Trophoblast cell (in vitro differentiated cells and primary cell): Measurements from ENCODE around the gene CLASRP.
A peak's percentile ranks its signal among the peaks of the same experiment; 100 is the strongest.

Source experiments
- DNase-seq, 2 donors: peaks; one replicate each; pipeline ENCODE4 v3.0.0-alpha.2; 2016
- H2AFZ ChIP-seq: 2 replicates; pipeline ENCODE4 v1.6.1; 2013; ENCODE audit warnings: low read length, moderate library complexity, mild to moderate bottlenecking; ENCODE audit not compliant: insufficient read depth, poor library complexity
- H2AK5ac ChIP-seq: 2 replicates; pipeline ENCODE4 v1.6.1; 2013; ENCODE audit warnings: mild to moderate bottlenecking, low read length
- H2BK120ac ChIP-seq: 2 replicates; pipeline ENCODE4 v1.6.1; 2013; ENCODE audit warnings: low read length, mild to moderate bottlenecking, moderate library complexity; ENCODE audit not compliant: insufficient read depth, poor library complexity
- H2BK12ac ChIP-seq: 2 replicates; pipeline ENCODE4 v1.6.1; 2013; ENCODE audit warnings: mild to moderate bottlenecking, low read length, moderate library complexity
- H2BK5ac ChIP-seq: 2 replicates; pipeline ENCODE4 v1.6.1; 2013; ENCODE audit warnings: low read length, low read depth, moderate library complexity, mild to moderate bottlenecking; ENCODE audit not compliant: poor library complexity
- H3K14ac ChIP-seq: 2 replicates; pipeline ENCODE4 v1.6.1; 2013; ENCODE audit warnings: mild to moderate bottlenecking, low read length
- H3K18ac ChIP-seq: 2 replicates; pipeline ENCODE4 v1.6.1; 2013; ENCODE audit warnings: mild to moderate bottlenecking, low read length
- H3K23ac ChIP-seq: 2 replicates; pipeline ENCODE4 v1.6.1; 2013; ENCODE audit warnings: low read length
- H3K27ac ChIP-seq: 2 replicates; pipeline ENCODE4 v1.5.1; 2013; ENCODE audit warnings: low read depth, mild to moderate bottlenecking, inconsistent platforms, low read length, moderate library complexity
- H3K27me3 ChIP-seq: 2 replicates; pipeline ENCODE4 v1.6.1; 2013; ENCODE audit warnings: inconsistent platforms, mild to moderate bottlenecking, low read length, moderate library complexity; ENCODE audit not compliant: insufficient read depth
- H3K36me3 ChIP-seq, 2 experiments: 1 replicate in 1 of 2; 2 replicates in 1 of 2; pipeline ENCODE4 v1.6.1; 2013; ENCODE audit warnings: low read length in 2 of 2, mild to moderate bottlenecking in 2 of 2, moderate library complexity in 1 of 2; ENCODE audit not compliant: insufficient read depth in 2 of 2, control insufficient read depth in 1 of 2
- H3K4ac ChIP-seq: 2 replicates; pipeline ENCODE4 v1.6.1; 2013; ENCODE audit warnings: low read depth, mild to moderate bottlenecking, low read length, moderate library complexity
- H3K4me1 ChIP-seq, 2 experiments: 1 replicate in 1 of 2; 2 replicates in 1 of 2; pipeline ENCODE4 v1.6.1; 2013; ENCODE audit warnings: low read length in 2 of 2, mild to moderate bottlenecking in 2 of 2, moderate library complexity in 1 of 2; ENCODE audit not compliant: insufficient read depth in 2 of 2, control insufficient read depth in 1 of 2
- H3K4me2 ChIP-seq: 2 replicates; pipeline ENCODE4 v1.6.1; 2013; ENCODE audit warnings: inconsistent platforms, mild to moderate bottlenecking, low read length, moderate library complexity
- H3K4me3 ChIP-seq: 2 replicates; pipeline ENCODE4 v1.5.1; 2013; ENCODE audit warnings: mild to moderate bottlenecking, low read depth, low read length, inconsistent platforms
- H3K79me1 ChIP-seq: one replicate; pipeline ENCODE4 v1.6.1; 2013; ENCODE audit warnings: low read length
- H3K79me2 ChIP-seq: 2 replicates; pipeline ENCODE4 v1.6.1; 2013; ENCODE audit warnings: low read length, mild to moderate bottlenecking; ENCODE audit not compliant: control insufficient read depth, insufficient read depth, poor library complexity
- H3K9ac ChIP-seq: 2 replicates; pipeline ENCODE4 v1.6.1; 2013; ENCODE audit warnings: mild to moderate bottlenecking, low read length
- H3K9me3 ChIP-seq: 2 replicates; pipeline ENCODE4 v1.6.1; 2013; ENCODE audit warnings: low read depth, mild to moderate bottlenecking, control low read depth, inconsistent platforms, low read length; ENCODE audit not compliant: insufficient read depth
- H4K12ac ChIP-seq: 2 replicates; pipeline ENCODE4 v1.6.1; 2013; ENCODE audit warnings: low read depth, mild to moderate bottlenecking, low read length, moderate library complexity
- H4K8ac ChIP-seq: 2 replicates; pipeline ENCODE4 v1.6.1; 2013; ENCODE audit warnings: low read depth, mild to moderate bottlenecking, low read length, moderate library complexity
- H4K91ac ChIP-seq: one replicate; pipeline ENCODE4 v1.6.1; 2013; ENCODE audit warnings: low read depth, mild to moderate bottlenecking, low read length, moderate library complexity
- WGBS: extraction: QIAGEN DNeasy Blood & Tissue Kit; methylation state at CpG from one replicate; pipeline ENCODE4 v1.1.7; 2013; ENCODE audit warnings: missing lambda C conversion rate; ENCODE audit not compliant: insufficient read length, insufficient coverage; ENCODE audit errors: extremely low coverage; 5-methylcytosine and 5-hydroxymethylcytosine counted together

The CLASRP gene

DNA sequence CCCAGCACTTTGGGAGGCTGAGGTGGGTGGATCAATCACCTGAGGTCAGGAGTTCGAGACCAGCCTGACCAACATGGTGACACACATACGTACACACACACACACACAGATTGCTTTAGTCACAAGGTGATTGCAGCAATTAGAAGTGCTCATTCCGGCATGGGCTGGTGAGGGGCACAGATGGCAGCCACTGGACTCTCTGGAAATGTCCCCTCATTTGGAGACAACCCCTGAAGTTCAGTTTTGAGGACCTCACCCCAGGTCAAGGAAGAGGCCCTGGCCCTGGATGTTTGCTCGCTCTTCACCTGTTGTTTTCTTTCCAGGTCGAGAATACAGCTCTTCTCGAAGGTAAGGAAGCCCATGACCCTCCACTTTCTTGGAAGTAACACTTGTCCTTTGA, 31.4 kb downstream of the CLASRP start:
- no CpG with 5 or more reads among the region's 6 CpGs for WGBS

DNA sequence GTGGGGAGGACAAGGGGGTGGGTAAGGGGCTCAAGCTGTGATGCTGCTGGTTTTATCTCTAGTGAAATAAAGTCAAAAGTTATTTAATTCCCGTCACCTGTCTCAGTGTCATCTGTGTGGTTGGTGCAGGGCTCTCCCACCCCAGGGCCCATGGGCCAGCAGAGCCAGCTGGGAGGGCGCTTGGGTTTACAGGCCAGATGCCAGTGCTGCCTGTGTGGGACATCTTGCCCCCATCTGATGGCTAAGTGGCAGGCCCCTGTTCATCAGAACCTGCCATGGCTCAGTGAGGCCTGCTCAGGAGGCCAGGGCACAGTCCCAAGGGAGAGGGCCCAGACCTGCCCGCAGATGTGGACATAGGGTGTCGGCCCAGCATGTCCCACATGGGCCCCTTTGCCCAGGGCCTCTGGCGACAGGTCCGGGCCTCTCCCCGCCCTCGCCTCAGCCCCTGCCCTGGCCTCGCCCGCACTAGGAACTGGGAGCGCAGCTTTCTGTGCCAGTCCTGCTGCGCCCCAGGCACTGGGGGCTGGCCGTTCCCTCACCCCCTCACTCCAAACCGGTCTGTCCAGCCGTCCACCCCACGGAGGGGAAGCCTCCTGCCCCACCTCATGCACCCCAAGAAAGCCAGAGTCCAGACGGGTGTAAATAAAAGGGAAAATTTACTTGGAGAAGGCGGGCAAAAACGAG, 32.2 kb downstream of the CLASRP start:
- H3K4me2 ChIP-seq: no peak overlapping the region
- no CpG with 5 or more reads among the region's 19 CpGs for WGBS

More for the DNA sequence above, 31.4 kb downstream of the CLASRP start:
- Histone ChIP-seq H3K4me1 (peaks cover 0 to 3% of the 10 kb centered on the region in 2 experiments), H3K23ac (no peak overlapping the region), H3K18ac (no peak overlapping the region), H2AK5ac (no peak overlapping the region), H4K91ac (no peak overlapping the region), H4K12ac (no peak overlapping the region), H2BK120ac (no peak overlapping the region), H2AFZ (no peak overlapping the region), H3K9me3 (no peaks in the 10 kb centered on the region), H3K4me3 (no peak overlapping the region), H3K14ac (no peak overlapping the region), H4K8ac (no peak overlapping the region), H2BK12ac (no peak overlapping the region), H3K79me1 (no peaks in the 10 kb centered on the region), H3K4ac (no peak overlapping the region), H3K27me3 (no peaks in the 10 kb centered on the region), H2BK5ac (no peak overlapping the region), H3K79me2 (no peaks in the 10 kb centered on the region), H3K36me3 (peaks cover 59 to 62% of the 10 kb centered on the region in 2 experiments), H3K27ac (no peak overlapping the region), H3K4me2 (no peak overlapping the region), H3K9ac (no peak overlapping the region)
- DNase-seq: no peak

DNA sequence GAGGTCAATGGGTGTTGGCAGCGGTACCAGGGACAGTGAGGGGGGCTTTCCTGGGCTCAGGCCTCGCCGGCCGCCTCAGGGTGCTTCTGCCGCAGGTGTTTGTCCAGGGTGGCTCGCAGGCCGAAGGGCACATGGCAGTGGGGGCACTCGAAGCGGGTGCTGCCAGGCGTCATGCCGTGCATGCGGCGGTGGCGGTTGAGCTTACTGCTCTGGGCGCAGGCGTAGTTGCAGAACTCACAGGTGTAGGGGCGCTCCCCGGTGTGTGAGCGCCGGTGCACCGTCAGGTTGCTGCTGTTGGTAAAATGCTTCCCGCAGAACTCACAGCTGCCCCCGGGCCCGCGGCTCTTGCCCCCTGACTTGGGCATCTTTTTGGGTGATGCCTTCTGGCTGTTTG, 32.7 kb downstream of the CLASRP start:
- H3K27ac ChIP-seq: no peak overlapping the region
- H4K8ac ChIP-seq: no peak overlapping the region
- H3K4me3 ChIP-seq: peak overlapping the region; percentile 27
- no CpG with 5 or more reads among the region's 25 CpGs for WGBS
- H3K4me1 ChIP-seq: peaks cover 6 to 8% of the 10 kb centered on the region in 2 experiments
- H3K9me3 ChIP-seq: no peaks in the 10 kb centered on the region
- H3K18ac ChIP-seq: no peak overlapping the region
- no peak overlapping the region for H3K4me2 ChIP-seq
- H3K14ac ChIP-seq: no peak overlapping the region
- H3K79me2 ChIP-seq: no peaks in the 10 kb centered on the region
- H3K79me1 ChIP-seq: no peaks in the 10 kb centered on the region
- no peak overlapping the region for H3K9ac ChIP-seq
- no peak overlapping the region for H3K23ac ChIP-seq
- no peak overlapping the region for H4K12ac ChIP-seq
- no peaks in the 10 kb centered on the region for H3K27me3 ChIP-seq
- H3K4ac ChIP-seq: no peak overlapping the region
- no peak overlapping the region for H2BK5ac ChIP-seq
- H2BK120ac ChIP-seq: no peak overlapping the region
- no peak overlapping the region for H4K91ac ChIP-seq
- DNase-seq: no peak
- H3K36me3 ChIP-seq: peaks cover 51 to 57% of the 10 kb centered on the region in 2 experiments
- H2AFZ ChIP-seq: no peak overlapping the region
- H2BK12ac ChIP-seq: no peak overlapping the region
- no peak overlapping the region for H2AK5ac ChIP-seq

More for the DNA sequence above, 32.2 kb downstream of the CLASRP start:
- Histone ChIP-seq H3K36me3 (peaks cover 52 to 57% of the 10 kb centered on the region in 2 experiments), H2BK120ac (no peak overlapping the region), H3K9me3 (no peaks in the 10 kb centered on the region), H3K27me3 (no peaks in the 10 kb centered on the region), H2AFZ (no peak overlapping the region), H3K23ac (no peak overlapping the region), H3K4ac (no peak overlapping the region), H3K9ac (no peak overlapping the region), H3K4me1 (peaks cover 2 to 5% of the 10 kb centered on the region in 2 experiments), H3K18ac (no peak overlapping the region), H2BK12ac (no peak overlapping the region), H2BK5ac (no peak overlapping the region), H3K79me1 (no peaks in the 10 kb centered on the region), H2AK5ac (no peak overlapping the region), H3K79me2 (no peaks in the 10 kb centered on the region), H4K12ac (no peak overlapping the region), H3K14ac (no peak overlapping the region), H3K4me3 (no peak overlapping the region), H4K91ac (no peak overlapping the region), H3K27ac (no peak overlapping the region), H4K8ac (no peak overlapping the region)
- DNase-seq: no peak

DNA sequence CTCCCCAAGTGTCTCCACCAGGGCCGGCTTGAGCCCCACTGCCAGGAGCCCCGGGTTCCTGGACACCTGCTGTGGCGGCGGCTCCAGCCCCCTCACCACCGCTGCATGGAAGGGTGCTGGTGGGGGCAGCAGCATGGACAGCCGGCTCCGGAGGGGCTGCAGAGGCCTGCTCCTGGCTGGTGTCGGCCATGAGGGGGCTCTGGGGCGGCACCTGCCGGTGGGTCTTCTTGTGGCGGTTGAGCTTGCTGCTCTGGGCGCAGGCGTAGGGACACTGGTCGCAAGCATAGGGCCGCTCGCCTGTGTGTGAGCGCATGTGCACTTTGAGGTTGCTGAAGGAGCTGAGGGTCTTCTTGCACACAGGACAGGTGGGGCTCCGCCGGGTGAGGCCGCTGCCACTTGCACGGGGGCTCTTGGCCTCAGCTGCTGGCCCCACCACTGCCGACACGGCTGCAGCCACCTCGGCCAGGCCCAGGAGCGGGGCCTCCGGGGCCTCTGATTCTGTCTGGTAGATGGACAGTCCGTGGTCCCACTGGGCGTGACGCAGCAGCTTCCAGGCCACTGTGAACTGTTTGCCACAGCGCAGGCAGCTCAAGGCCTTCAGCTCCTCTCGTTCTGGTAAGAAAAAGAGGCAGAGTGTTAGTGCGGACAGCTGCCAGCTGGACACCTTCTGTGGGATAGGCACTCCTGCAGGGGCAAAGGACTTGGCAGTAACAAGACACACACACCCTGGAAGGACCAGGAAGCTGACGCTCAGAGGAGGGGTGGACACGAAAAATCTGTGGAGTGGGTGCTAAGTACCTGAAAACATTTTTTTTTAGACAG, 33.3 kb downstream of the CLASRP start:
- Histone ChIP-seq H4K91ac (no peak overlapping the region), H3K4me2 (no peak overlapping the region), H3K4me1 (peaks cover 6 to 8% of the 10 kb centered on the region in 2 experiments), H3K4ac (no peak overlapping the region), H3K9ac (no peak overlapping the region), H4K12ac (no peak overlapping the region), H3K18ac (no peak overlapping the region), H3K79me2 (no peaks in the 10 kb centered on the region), H2AK5ac (no peak overlapping the region), H4K8ac (no peak overlapping the region), H2BK120ac (no peak overlapping the region), H2BK12ac (no peak overlapping the region), H3K4me3 (no peak overlapping the region), H3K9me3 (no peaks in the 10 kb centered on the region), H3K23ac (no peak overlapping the region), H2AFZ (no peak overlapping the region), H3K27ac (no peak overlapping the region), H3K14ac (no peak overlapping the region), H3K36me3 (peaks cover 44 to 50% of the 10 kb centered on the region in 2 experiments), H3K79me1 (no peaks in the 10 kb centered on the region), H2BK5ac (no peak overlapping the region), H3K27me3 (no peaks in the 10 kb centered on the region)
- no peak for DNase-seq
- WGBS: no CpG with 5 or more reads among the region's 34 CpGs
